Activated T-helper 17 cell treated with anti-CD3 and anti-CD28 coated beads, Interleukin-2, amount 50 U/mL, for 72 hours (primary cell): Measurements from ENCODE around the gene NPAS3. TPM values are rescaled to one million over a fixed set of nuclear protein-coding genes. Genes with fewer than 3 reads are reported as not detected.

Experiments used
- ATAC-seq: fragments of 150-1000 bp; cut with Tn5 transposase; replicated peaks from 2 replicates; pipeline ENCODE4 v1.10.0; 2021; ENCODE audit warnings: mild to moderate bottlenecking, moderate library complexity
- H3K27ac Mint-ChIP-seq: one replicate; pipeline ENCODE4 v1.8.0; 2022; ENCODE audit warnings: mixed read lengths
- H3K27me3 Mint-ChIP-seq: one replicate; pipeline ENCODE4 v1.8.0; 2022; ENCODE audit warnings: mixed read lengths
- H3K36me3 Mint-ChIP-seq: one replicate; pipeline ENCODE4 v1.8.0; 2022; ENCODE audit warnings: low read depth, mild to moderate bottlenecking, mixed read lengths
- H3K4me1 Mint-ChIP-seq: one replicate; pipeline ENCODE4 v1.8.0; 2022; ENCODE audit warnings: mixed read lengths
- H3K4me3 Mint-ChIP-seq: one replicate; pipeline ENCODE4 v1.8.0; 2022; ENCODE audit warnings: mild to moderate bottlenecking, mixed read lengths
- H3K9me3 Mint-ChIP-seq: one replicate; pipeline ENCODE4 v1.8.0; 2022; ENCODE audit warnings: mixed read lengths
- total RNA-seq, 2 donors: library from RNA; stranded (reverse); gene quantifications; one replicate each; pipeline ENCODE4 v1.2.3, GENCODE V29; 2022

Gene NPAS3
- total RNA-seq, 2 donors from 2014 or later: not detected

- Mint-ChIP-seq H3K9me3 (no peaks in the 10 kb centered on the region), H3K27me3 (peaks cover 13% of the 10 kb centered on the region), H3K4me3 (no peak overlapping the region), H3K27ac (no peak overlapping the region), H3K36me3 (no peaks in the 10 kb centered on the region), H3K4me1 (no peaks in the 10 kb centered on the region)
- ATAC-seq: no peak
Observed at GRCh38 chr14:33781236-33781635, 842.6 kb downstream of the NPAS3 start.

GRCh38 chr14:33782923-33783322 lies 844.2 kb downstream of the NPAS3 start:
- Mint-ChIP-seq H3K27me3 (peaks cover 13% of the 10 kb centered on the region), H3K4me3 (no peak overlapping the region), H3K9me3 (no peaks in the 10 kb centered on the region), H3K27ac (no peak overlapping the region), H3K36me3 (no peaks in the 10 kb centered on the region), H3K4me1 (no peaks in the 10 kb centered on the region)
- no peak for ATAC-seq

- ATAC-seq: no peak
- peaks cover 9% of the 10 kb centered on the region for H3K27me3 Mint-ChIP-seq
- H3K27ac Mint-ChIP-seq: no peak overlapping the region
- H3K4me3 Mint-ChIP-seq: no peak overlapping the region
- no peaks in the 10 kb centered on the region for H3K36me3 Mint-ChIP-seq
- H3K4me1 Mint-ChIP-seq: peaks cover 4% of the 10 kb centered on the region
- no peaks in the 10 kb centered on the region for H3K9me3 Mint-ChIP-seq
Observed at GRCh38 chr14:33786091-33786825, 847.6 kb downstream of the NPAS3 start.

GRCh38 chr14:33788161-33788560 lies 849.5 kb downstream of the NPAS3 start:
- Mint-ChIP-seq H3K36me3 (no peaks in the 10 kb centered on the region), H3K4me3 (no peak overlapping the region), H3K27me3 (peaks cover 11% of the 10 kb centered on the region), H3K9me3 (no peaks in the 10 kb centered on the region), H3K4me1 (peaks cover 17% of the 10 kb centered on the region), H3K27ac (no peak overlapping the region)
- ATAC-seq: no peak

GRCh38 chr14:33790996-33791395 lies 852.3 kb downstream of the NPAS3 start:
- Mint-ChIP-seq H3K4me1 (peaks cover 17% of the 10 kb centered on the region), H3K27me3 (peaks cover 18% of the 10 kb centered on the region), H3K4me3 (no peak overlapping the region), H3K36me3 (no peaks in the 10 kb centered on the region), H3K27ac (peak overlapping the region; percentile 47), H3K9me3 (no peaks in the 10 kb centered on the region)
- ATAC-seq: no peak

GRCh38 chr14:33792009-33792719 lies 853.5 kb downstream of the NPAS3 start:
- H3K27ac Mint-ChIP-seq: no peak overlapping the region
- H3K9me3 Mint-ChIP-seq: no peaks in the 10 kb centered on the region
- H3K4me3 Mint-ChIP-seq: peak overlapping the region; percentile 52
- peaks cover 23% of the 10 kb centered on the region for H3K27me3 Mint-ChIP-seq
- peak; percentile 65 for ATAC-seq
- H3K4me1 Mint-ChIP-seq: peaks cover 17% of the 10 kb centered on the region
- no peaks in the 10 kb centered on the region for H3K36me3 Mint-ChIP-seq

- Mint-ChIP-seq H3K36me3 (no peaks in the 10 kb centered on the region), H3K4me3 (peak overlapping the region; percentile 52), H3K27me3 (peaks cover 23% of the 10 kb centered on the region), H3K27ac (no peak overlapping the region), H3K9me3 (no peaks in the 10 kb centered on the region), H3K4me1 (peaks cover 17% of the 10 kb centered on the region)
- peak; percentile 73 for ATAC-seq
Observed at GRCh38 chr14:33792720-33793368, 854.2 kb downstream of the NPAS3 start.

GRCh38 chr14:33793398-33794110 lies 854.9 kb downstream of the NPAS3 start:
- H3K27me3 Mint-ChIP-seq: peaks cover 26% of the 10 kb centered on the region
- no peak overlapping the region for H3K27ac Mint-ChIP-seq
- no peak for ATAC-seq
- peak overlapping the region; percentile 52 for H3K4me3 Mint-ChIP-seq
- H3K9me3 Mint-ChIP-seq: no peaks in the 10 kb centered on the region
- no peaks in the 10 kb centered on the region for H3K36me3 Mint-ChIP-seq
- peaks cover 17% of the 10 kb centered on the region for H3K4me1 Mint-ChIP-seq

GRCh38 chr14:33794791-33795305 lies 856.2 kb downstream of the NPAS3 start:
- Mint-ChIP-seq H3K27ac (no peak overlapping the region), H3K4me3 (no peak overlapping the region), H3K9me3 (no peaks in the 10 kb centered on the region), H3K27me3 (peaks cover 32% of the 10 kb centered on the region), H3K4me1 (peaks cover 17% of the 10 kb centered on the region), H3K36me3 (no peaks in the 10 kb centered on the region)
- no peak for ATAC-seq

- no peak overlapping the region for H3K27ac Mint-ChIP-seq
- no peaks in the 10 kb centered on the region for H3K36me3 Mint-ChIP-seq
- H3K27me3 Mint-ChIP-seq: peaks cover 34% of the 10 kb centered on the region
- H3K9me3 Mint-ChIP-seq: no peaks in the 10 kb centered on the region
- H3K4me3 Mint-ChIP-seq: no peak overlapping the region
- ATAC-seq: no peak
- peaks cover 17% of the 10 kb centered on the region for H3K4me1 Mint-ChIP-seq
Observed at GRCh38 chr14:33796356-33796755, 857.7 kb downstream of the NPAS3 start.

GRCh38 chr14:33799705-33800570 lies 861.3 kb downstream of the NPAS3 start:
- Mint-ChIP-seq H3K4me1 (peaks cover 6% of the 10 kb centered on the region), H3K4me3 (no peak overlapping the region), H3K9me3 (no peaks in the 10 kb centered on the region), H3K27ac (no peak overlapping the region), H3K27me3 (peaks cover 34% of the 10 kb centered on the region), H3K36me3 (no peaks in the 10 kb centered on the region)
- no peak for ATAC-seq

- Mint-ChIP-seq H3K9me3 (no peaks in the 10 kb centered on the region), H3K4me3 (peak overlapping the region; percentile 45), H3K27me3 (peaks cover 34% of the 10 kb centered on the region), H3K36me3 (no peaks in the 10 kb centered on the region), H3K4me1 (peaks cover 6% of the 10 kb centered on the region), H3K27ac (no peak overlapping the region)
- ATAC-seq: no peak
Observed at GRCh38 chr14:33800735-33801163, 862.1 kb downstream of the NPAS3 start.

GRCh38 chr14:33802737-33803136 lies 864.1 kb downstream of the NPAS3 start:
- Mint-ChIP-seq H3K9me3 (no peaks in the 10 kb centered on the region), H3K27me3 (peaks cover 36% of the 10 kb centered on the region), H3K36me3 (no peaks in the 10 kb centered on the region), H3K27ac (no peak overlapping the region), H3K4me1 (peaks cover 6% of the 10 kb centered on the region), H3K4me3 (no peak overlapping the region)
- ATAC-seq: no peak
